IMR-90 (cell line): ENCODE measurements around the gene ELMO1. TPM values are rescaled to one million over a fixed set of nuclear protein-coding genes. Genes with fewer than 3 reads are reported as not detected.

Experiments
- ATAC-seq: fragments of 200-7000 bp; cut with Tn5 transposase; 2 replicates; pipeline ENCODE4 v1.9.1; 2020; ENCODE audit warnings: low read depth, mild to moderate bottlenecking, moderate library complexity
- BruUV-seq: library from RNA; stranded (reverse); fragments of 400-500 nt; replicated peaks from 2 replicates; lab custom pipeline; 2021; lab: Mats Ljungman, UMichigan
- CTCF ChIA-PET: fragments of 300-600 bp; formaldehyde crosslinking; extraction: SDS; loops from one replicate; lab custom pipeline; 2021; ENCODE audit warnings: antibody characterized with exemption; lab: Yijun Ruan, JAX
- POLR2A ChIA-PET: fragments of 300-600 bp; sonication (Branson Sonifier 250); formaldehyde crosslinking; loops from one replicate; lab custom pipeline; 2022; ENCODE audit warnings: antibody characterized with exemption; ENCODE audit not compliant: unreplicated experiment; lab: Charles Lee
- DNase-seq: peaks from one replicate; pipeline ENCODE4 v3.0.0; 2013
- H2AFZ ChIP-seq: replicated peaks from 2 replicates; pipeline ENCODE3; 2013; ENCODE audit warnings: low read length, mild to moderate bottlenecking; ENCODE audit not compliant: poor library complexity
- H2AK5ac ChIP-seq: 2 replicates; pipeline ENCODE4 v1.6.1; 2013; ENCODE audit warnings: low read depth, low read length, inconsistent platforms
- H2AK9ac ChIP-seq: replicated peaks from 2 replicates; pipeline ENCODE3; 2013; ENCODE audit warnings: mild to moderate bottlenecking, low read depth, low read length, moderate library complexity; ENCODE audit not compliant: poor library complexity
- H2BK120ac ChIP-seq: 2 replicates; pipeline ENCODE4 v1.6.1; 2013; ENCODE audit warnings: low read depth, low read length, inconsistent platforms
- H2BK15ac ChIP-seq: 3 replicates; pipeline ENCODE4 v1.6.1; 2013; ENCODE audit warnings: low read depth, low read length, inconsistent platforms
- H2BK20ac ChIP-seq: 2 replicates; pipeline ENCODE4 v1.6.1; 2013; ENCODE audit warnings: low read depth, mild to moderate bottlenecking, inconsistent platforms, low read length, moderate library complexity
- H2BK5ac ChIP-seq: 2 replicates; pipeline ENCODE4 v1.6.1; 2013; ENCODE audit warnings: mild to moderate bottlenecking, low read depth, low read length, inconsistent platforms; ENCODE audit not compliant: poor library complexity, severe bottlenecking
- H3K14ac ChIP-seq: replicated peaks from 2 replicates; pipeline ENCODE4 v1.6.1; 2013; ENCODE audit warnings: low read depth, low read length, inconsistent platforms
- H3K18ac ChIP-seq: 2 replicates; pipeline ENCODE4 v1.6.1; 2013; ENCODE audit warnings: low read depth, low read length, control low read depth
- H3K23ac ChIP-seq: 2 replicates; pipeline ENCODE4 v1.6.1; 2013; ENCODE audit warnings: low read depth, low read length, inconsistent platforms
- H3K27ac ChIP-seq: 2 replicates; pipeline ENCODE4 v1.5.1; 2013; ENCODE audit warnings: mild to moderate bottlenecking, control low read depth, low read length; ENCODE audit not compliant: insufficient read depth
- H3K27me3 ChIP-seq: 2 replicates; pipeline ENCODE4 v1.6.1; 2013; ENCODE audit warnings: low read length; ENCODE audit not compliant: control insufficient read depth, insufficient read depth
- H3K36me3 ChIP-seq: 2 replicates; pipeline ENCODE4 v1.6.1; 2013; ENCODE audit warnings: low read length, mixed read lengths; ENCODE audit not compliant: control insufficient read depth, insufficient read depth
- H3K4ac ChIP-seq: 2 replicates; pipeline ENCODE4 v1.6.1; 2013; ENCODE audit warnings: low read depth, low read length, inconsistent platforms
- H3K4me1 ChIP-seq: 2 replicates; pipeline ENCODE4 v1.6.1; 2013; ENCODE audit warnings: low read length, mixed read lengths; ENCODE audit not compliant: control insufficient read depth, insufficient read depth
- H3K4me2 ChIP-seq: 2 replicates; pipeline ENCODE4 v1.6.1; 2013; ENCODE audit warnings: low read depth, mild to moderate bottlenecking, control low read depth, low read length, moderate library complexity
- H3K4me3 ChIP-seq: 2 replicates; pipeline ENCODE4 v1.5.1; 2013; ENCODE audit warnings: low read depth, mild to moderate bottlenecking, control low read depth, low read length, moderate library complexity; ENCODE audit not compliant: insufficient read depth
- H3K56ac ChIP-seq: 2 replicates; pipeline ENCODE4 v1.6.1; 2013; ENCODE audit warnings: low read length, inconsistent platforms; ENCODE audit not compliant: insufficient read depth; ENCODE audit errors: extremely low read depth
- H3K79me1 ChIP-seq, 2 experiments: 2 replicates each; pipeline ENCODE4 v1.6.1; 2013; ENCODE audit warnings: low read length in 2 of 2, inconsistent platforms in 1 of 2, low read depth in 1 of 2
- H3K9ac ChIP-seq: 2 replicates; pipeline ENCODE4 v1.6.1; 2013; ENCODE audit warnings: low read depth, low read length, control low read depth
- H3K9me1 ChIP-seq: 2 replicates; pipeline ENCODE4 v1.6.1; 2013; ENCODE audit warnings: low read length, inconsistent platforms; ENCODE audit not compliant: insufficient read depth
- H3K9me3 ChIP-seq: 2 replicates; pipeline ENCODE4 v1.6.1; 2013; ENCODE audit warnings: low read length; ENCODE audit not compliant: control insufficient read depth, insufficient read depth
- H4K20me1 ChIP-seq: 2 replicates; pipeline ENCODE4 v1.6.1; 2013; ENCODE audit warnings: low read length, inconsistent platforms; ENCODE audit not compliant: insufficient read depth
- H4K5ac ChIP-seq: 2 replicates; pipeline ENCODE4 v1.6.1; 2013; ENCODE audit warnings: mild to moderate bottlenecking, low read depth, low read length, control low read depth
- H4K8ac ChIP-seq, 2 experiments: 2 replicates each; pipeline ENCODE4 v1.6.1; 2013; ENCODE audit warnings: low read depth in 2 of 2, low read length in 2 of 2, control low read depth in 1 of 2, inconsistent platforms in 1 of 2
- H4K91ac ChIP-seq: 2 replicates; pipeline ENCODE4 v1.6.1; 2013; ENCODE audit warnings: low read depth, low read length, inconsistent platforms; ENCODE audit not compliant: insufficient read depth
- BHLHE40 ChIP-seq: fragments of 150-350 bp; IDR thresholded peaks from 2 replicates; pipeline ENCODE4 v1.6.1; 2016; ENCODE audit warnings: mild to moderate bottlenecking, low read depth, low read length
- CEBPB ChIP-seq: IDR thresholded peaks from 2 replicates; pipeline ENCODE4 v1.6.1; 2012; ENCODE audit warnings: low read depth, low read length, improper control_type of control experiment
- ELK1 ChIP-seq: fragments of 150-350 bp; IDR thresholded peaks from 2 replicates; pipeline ENCODE4 v1.6.1; 2016; ENCODE audit warnings: low read depth, mild to moderate bottlenecking, low read length, moderate library complexity, borderline replicate concordance
- FOS ChIP-seq: fragments of 150-350 bp; IDR thresholded peaks from 2 replicates; pipeline ENCODE4 v1.6.1; 2016; ENCODE audit warnings: low read depth, low read length
- MAFK ChIP-seq: IDR thresholded peaks from 2 replicates; pipeline ENCODE4 v1.6.1; 2012; ENCODE audit warnings: low read depth, low read length, improper control_type of control experiment
- MXI1 ChIP-seq: IDR thresholded peaks from 2 replicates; pipeline ENCODE4 v1.6.1; 2012; ENCODE audit warnings: low read depth, mild to moderate bottlenecking, low read length, moderate library complexity, borderline replicate concordance
- NFE2L2 ChIP-seq: fragments of 150-350 bp; IDR thresholded peaks from 2 replicates; pipeline ENCODE4 v1.6.1; 2016; ENCODE audit warnings: low read depth, mild to moderate bottlenecking, low read length
- RAD21 ChIP-seq: IDR thresholded peaks from 2 replicates; pipeline ENCODE4 v1.6.1; 2012; ENCODE audit warnings: low read length, improper control_type of control experiment
- RFX5 ChIP-seq: IDR thresholded peaks from 2 replicates; pipeline ENCODE4 v1.8.0; 2012; ENCODE audit warnings: low read depth, mild to moderate bottlenecking, low read length, moderate library complexity
- WGBS, 2 experiments: methylation state at CpG; one replicate each; pipeline versions ENCODE4 v1.1.5 to v1.1.7; 2013; ENCODE audit warnings: missing lambda C conversion rate in 2 of 2; ENCODE audit not compliant: insufficient read length in 1 of 2; ENCODE audit errors: extremely low coverage in 2 of 2; 5-methylcytosine and 5-hydroxymethylcytosine counted together
- dilution Hi-C: fragments of 300-500 bp; cut with HindIII; formaldehyde crosslinking; loops from one replicate; pipeline ENCODE4 v1.14.3; 2018; ENCODE audit warnings: low sequenced_read_pairs; ENCODE audit not compliant: unreplicated experiment
- in situ Hi-C: fragments of 300-500 bp; cut with MboI; formaldehyde crosslinking; loops from 3 replicates; pipeline ENCODE4 v1.14.3; 2019; ENCODE audit warnings: low sequenced_read_pairs, inconsistent platforms, mixed read lengths
- intact Hi-C: fragments of 100-400 bp; cut with micrococcal nuclease; formaldehyde crosslinking; loops from 2 replicates; pipeline ENCODE4 v1.10.0; 2022
- polyA plus RNA-seq, 3 experiments: library from polyadenylated mRNA; depleted of rRNA; stranded (reverse); fragments of >200 nt; gene quantifications; 2 replicates each; pipeline ENCODE4 v1.2.3, GENCODE V29; 2012; ENCODE audit warnings: low replicate concordance in 1 of 3
- total RNA-seq: library from RNA; depleted of rRNA; stranded (reverse); fragments of >200 nt; gene quantifications from 2 replicates; pipeline ENCODE4 v1.2.3, GENCODE V29; 2012

The ELMO1 gene
- total and polyA plus RNA-seq, 2 of the 4 experiments (the other 2 are of a cell fraction): 0.03 TPM; not detected in 1

DNA sequence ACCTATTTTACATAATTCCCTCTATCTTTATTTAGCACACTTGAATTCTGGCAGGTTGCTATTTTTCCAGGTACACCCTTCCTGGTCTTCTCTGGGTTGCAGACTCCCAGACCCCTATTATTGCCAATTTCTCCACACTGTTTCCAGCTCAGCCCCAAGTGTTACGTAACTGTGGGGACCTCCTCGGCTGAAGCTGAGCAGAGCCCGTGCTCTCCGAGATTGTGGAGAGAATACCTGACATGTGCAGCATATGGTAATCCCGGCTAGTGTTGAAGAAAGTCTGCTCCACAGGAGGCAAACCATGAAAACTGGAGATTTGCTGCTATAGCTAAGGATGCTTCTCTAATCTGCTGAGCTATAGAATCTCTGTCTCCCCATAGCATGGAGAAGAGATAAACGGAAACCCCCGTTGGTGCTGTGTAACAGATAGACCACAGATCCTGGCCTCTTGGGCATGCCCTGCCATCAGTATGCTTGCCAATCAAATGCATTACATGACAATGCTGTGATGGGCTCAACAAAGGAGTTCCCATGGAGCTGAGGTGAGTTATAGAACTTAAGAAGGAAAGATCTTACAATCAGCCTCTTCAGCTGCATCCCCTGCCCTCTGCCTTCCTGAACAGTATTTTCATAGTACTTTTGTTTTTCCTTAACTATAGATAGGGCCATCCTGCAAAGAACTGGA lies 579.8 kb downstream of the ELMO1 start:
- Histone ChIP-seq H3K79me1 (no peaks in the 10 kb centered on the region), H3K9me3 (no peaks in the 10 kb centered on the region), H2BK5ac (no peak overlapping the region), H2BK20ac (no peak overlapping the region), H2BK15ac (no peak overlapping the region), H3K18ac (no peak overlapping the region), H3K56ac (no peak overlapping the region), H3K9ac (no peak overlapping the region), H4K8ac (no peak overlapping the region), H3K9me1 (no peaks in the 10 kb centered on the region), H3K14ac (no peak overlapping the region), H2AFZ (no peak overlapping the region), H4K20me1 (no peaks in the 10 kb centered on the region), H3K23ac (no peak overlapping the region), H3K27me3 (no peaks in the 10 kb centered on the region), H4K5ac (no peak overlapping the region), H3K4me2 (no peak overlapping the region), H3K4me1 (no peaks in the 10 kb centered on the region), H2AK9ac (no peak overlapping the region), H2BK120ac (no peak overlapping the region), H3K4me3 (no peak overlapping the region), H3K36me3 (no peaks in the 10 kb centered on the region), H3K27ac (no peak overlapping the region), H2AK5ac (no peak overlapping the region), H4K91ac (no peak overlapping the region), H3K4ac (no peak overlapping the region)
- no TSS peak for BruUV-seq
- TF ChIP-seq NFE2L2: no peak
- no peak for TF ChIP-seq FOS
- no peak for TF ChIP-seq BHLHE40
- TF ChIP-seq CEBPB: no peak
- TF ChIP-seq MAFK: no peak
- no peak for TF ChIP-seq RFX5
- TF ChIP-seq MXI1: no peak
- TF ChIP-seq ELK1: no peak
- TF ChIP-seq RAD21: no peak
- in situ Hi-C loops: no loop called here
- intact Hi-C loops: no loop called here
- CTCF ChIA-PET: no interaction called here
- WGBS, 2 experiments: 70% methylated on average over 4 of the region's 7 CpGs; no CpG with 5 or more reads in 1 of the 2 experiments
- ATAC-seq (no peak), DNase-seq (no peak)
- dilution Hi-C loops: no loop called here
- POLR2A ChIA-PET: no interaction called here
